CD14-positive monocyte (primary cell): ENCODE measurements around the gene PHOSPHO1. TPM values are rescaled to one million over a fixed set of nuclear protein-coding genes. Genes with fewer than 3 reads are reported as not detected.

ENCODE experiments used
- DNase-seq, 3 donors: peaks; one replicate each; pipeline ENCODE4 v3.0.0-alpha.2; 2011 to 2022
- H2AFZ ChIP-seq: 2 replicates; pipeline ENCODE4 v1.6.0; 2012; ENCODE audit warnings: mild to moderate bottlenecking, low read depth, low read length, inconsistent platforms; ENCODE audit not compliant: insufficient read depth, poor library complexity, severe bottlenecking
- H3K27ac ChIP-seq, 2 donors: 1 replicate in 1 of 2; 2 replicates in 1 of 2; pipeline ENCODE4 v1.5.1; 2012 to 2013; ENCODE audit warnings: low read length in 2 of 2, control low read depth in 1 of 2, inconsistent platforms in 1 of 2, low read depth in 1 of 2, mild to moderate bottlenecking in 1 of 2
- H3K27me3 ChIP-seq, 2 donors: one replicate each; pipeline versions ENCODE4 v1.6.0 to v1.6.1; 2011 to 2013; ENCODE audit warnings: low read length in 2 of 2; ENCODE audit not compliant: control insufficient read depth in 2 of 2, insufficient read depth in 2 of 2
- H3K36me3 ChIP-seq, 2 donors: replicated peaks in 1 of 2; 1 replicate in 1 of 2; 2 replicates in 1 of 2; pipeline versions ENCODE4 v1.5.1 to v1.6.1; 2012 to 2013; ENCODE audit warnings: low read length in 2 of 2, control low read depth in 1 of 2, inconsistent platforms in 1 of 2, mild to moderate bottlenecking in 1 of 2; ENCODE audit not compliant: insufficient read depth in 2 of 2, control insufficient read depth in 1 of 2
- H3K4me1 ChIP-seq, 2 donors: 1 replicate in 1 of 2; 2 replicates in 1 of 2; pipeline versions ENCODE4 v1.5.1 to v1.6.1; 2012 to 2013; ENCODE audit warnings: low read length in 2 of 2, control low read depth in 1 of 2, inconsistent platforms in 1 of 2, mild to moderate bottlenecking in 1 of 2, moderate library complexity in 1 of 2; ENCODE audit not compliant: insufficient read depth in 2 of 2, control insufficient read depth in 1 of 2
- H3K4me2 ChIP-seq: replicated peaks from 2 replicates; pipeline ENCODE3; 2012; ENCODE audit warnings: low read length, moderate library complexity, mild to moderate bottlenecking; ENCODE audit not compliant: poor library complexity, severe bottlenecking; ENCODE audit errors: extremely low read depth
- H3K4me3 ChIP-seq, 3 experiments: fragments of 200-600 bp in 1 of 3; sonication (generic) in 1 of 3; replicated peaks in 1 of 3; 1 replicate in 2 of 3; 2 replicates in 1 of 3; pipeline ENCODE4 v1.5.1; 2011 to 2013; ENCODE audit warnings: low read length in 3 of 3, mild to moderate bottlenecking in 3 of 3, control low read depth in 2 of 3, low read depth in 2 of 3, inconsistent platforms in 1 of 3, moderate library complexity in 1 of 3
- H3K79me2 ChIP-seq: 2 replicates; pipeline ENCODE4 v1.6.0; 2012; ENCODE audit warnings: mild to moderate bottlenecking, control low read depth, inconsistent platforms, low read length, moderate library complexity; ENCODE audit not compliant: insufficient read depth
- H3K9ac ChIP-seq: 2 replicates; pipeline ENCODE4 v1.6.0; 2017; ENCODE audit warnings: low read length, mild to moderate bottlenecking; ENCODE audit not compliant: insufficient read depth, poor library complexity, severe bottlenecking
- H3K9me3 ChIP-seq, 2 donors: replicated peaks in 1 of 2; 1 replicate in 1 of 2; 2 replicates in 1 of 2; pipeline versions ENCODE4 v1.5.1 to v1.6.1; 2012 to 2013; ENCODE audit warnings: low read length in 2 of 2, control low read depth in 1 of 2; ENCODE audit not compliant: control insufficient read depth in 1 of 2, insufficient read depth in 1 of 2
- H4K20me1 ChIP-seq: 2 replicates; pipeline ENCODE4 v1.6.0; 2012; ENCODE audit warnings: mild to moderate bottlenecking, low read length, control low read depth, moderate library complexity; ENCODE audit not compliant: insufficient read depth
- H3K27ac Mint-ChIP-seq, 7 donors: one replicate each; pipeline ENCODE4 v1.8.0; 2020; ENCODE audit warnings: mild to moderate bottlenecking in 7 of 7, mixed read lengths in 7 of 7, moderate library complexity in 6 of 7, inconsistent platforms in 2 of 7
- H3K27me3 Mint-ChIP-seq, 3 donors: one replicate each; pipeline ENCODE4 v1.8.0; 2021 to 2022; ENCODE audit warnings: low read depth in 3 of 3, mild to moderate bottlenecking in 3 of 3, mixed read lengths in 3 of 3, moderate library complexity in 3 of 3, inconsistent platforms in 1 of 3
- H3K36me3 Mint-ChIP-seq, 2 donors: one replicate each; pipeline ENCODE4 v1.8.0; 2020; ENCODE audit warnings: mixed read lengths in 2 of 2, inconsistent platforms in 1 of 2, mild to moderate bottlenecking in 1 of 2
- H3K4me1 Mint-ChIP-seq: one replicate; pipeline ENCODE4 v1.8.0; 2020; ENCODE audit warnings: mild to moderate bottlenecking, mixed read lengths
- H3K4me3 Mint-ChIP-seq, 2 donors: one replicate each; pipeline ENCODE4 v1.8.0; 2020; ENCODE audit warnings: mild to moderate bottlenecking in 2 of 2, mixed read lengths in 2 of 2, moderate library complexity in 1 of 2
- H3K9me3 Mint-ChIP-seq, 7 donors: one replicate each; pipeline ENCODE4 v1.8.0; 2020 to 2022; ENCODE audit warnings: mixed read lengths in 7 of 7, mild to moderate bottlenecking in 6 of 7, moderate library complexity in 6 of 7, inconsistent platforms in 2 of 7
- WGBS: methylation state at CpG from one replicate; pipeline ENCODE4 v1.1.5; 2013; ENCODE audit warnings: missing lambda C conversion rate; ENCODE audit not compliant: insufficient coverage; 5-methylcytosine and 5-hydroxymethylcytosine counted together
- intact Hi-C, 2 donors: fragments of 100-400 bp; cut with micrococcal nuclease; formaldehyde crosslinking; loops; one replicate each; pipeline versions ENCODE4 v1.15.0 to v1.15.1; 2023
- polyA plus RNA-seq, 3 donors: library from polyadenylated mRNA; depleted of rRNA in 1 of 3; unstranded in 2 of 3; stranded (reverse) in 1 of 3; fragments of 300-500 nt in 2 of 3; fragments of >200 nt in 1 of 3; fragmentation: Illumina TruSeq in 2 of 3; gene quantifications; 1 replicate in 2 of 3; 2 replicates in 1 of 3; pipeline ENCODE4 v1.2.3, GENCODE V29; 2012 to 2021
- TF ChIP-seq, protein P1 (sequence below): fragments of 200-600 bp; IDR thresholded peaks from one replicate; pipeline ENCODE4 v1.8.0; 2022; ENCODE audit warnings: antibody characterized with exemption, mild to moderate bottlenecking

The PHOSPHO1 gene
- polyA plus RNA-seq, 3 donors: 0.51 to 1.4 (median 0.61) TPM

DNA sequence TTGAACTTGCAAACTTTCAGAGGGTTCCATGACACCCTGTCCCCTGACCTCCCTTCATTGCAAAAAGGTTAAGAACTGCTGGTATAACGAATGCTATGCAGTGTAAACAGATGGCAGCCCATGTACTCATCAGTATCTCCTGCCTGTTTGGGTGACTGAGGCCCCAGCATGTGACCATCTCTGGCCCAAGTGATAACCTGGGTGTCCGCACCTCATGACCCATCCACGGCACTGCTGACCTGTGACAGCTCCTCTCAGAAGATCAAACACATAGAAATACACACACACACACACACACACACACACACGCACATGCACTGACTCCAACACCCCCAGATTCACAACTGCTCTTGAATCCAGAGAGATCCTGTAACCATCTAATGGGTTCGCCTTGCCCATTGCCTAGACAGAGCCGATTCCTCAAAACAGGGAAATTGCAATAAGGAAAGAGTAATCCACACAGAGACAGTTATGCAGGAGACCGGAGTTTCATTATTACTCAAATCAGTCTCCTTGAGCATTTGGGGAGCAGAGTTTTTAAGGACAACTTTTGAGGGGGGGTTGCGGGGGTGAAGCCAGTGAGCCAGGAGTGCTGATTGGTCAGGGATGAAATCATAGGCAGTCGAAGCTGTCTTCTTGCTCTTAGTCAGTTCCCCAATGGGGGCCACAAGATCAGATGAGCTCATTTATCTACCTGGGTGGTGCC lies 11.3 kb upstream of the PHOSPHO1 start:
- H3K4me3 Mint-ChIP-seq: no peak overlapping the region
- no peak overlapping the region for H3K27ac ChIP-seq

DNA sequence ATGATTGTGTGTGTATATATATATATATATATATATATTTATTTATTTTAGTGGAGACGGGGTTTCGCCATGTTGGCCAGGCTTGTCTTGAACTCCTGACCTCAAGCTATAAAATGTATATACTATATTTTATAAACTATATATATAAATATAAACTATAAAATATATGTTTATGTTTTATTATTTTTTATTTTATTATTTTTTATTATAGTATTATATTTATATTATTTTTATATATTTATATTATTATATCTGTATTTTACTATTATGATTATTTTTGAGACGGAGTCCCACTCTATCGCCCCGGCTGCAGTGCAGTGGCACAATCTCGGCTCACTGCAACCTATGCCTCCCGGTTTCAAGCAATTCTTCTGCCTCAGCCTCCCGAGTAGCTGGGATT lies 10.5 kb upstream of the PHOSPHO1 start:
- H3K27ac Mint-ChIP-seq: no peak overlapping the region
- intact Hi-C loops: no loop called here
- no peak overlapping the region for H3K27ac ChIP-seq
- no peak overlapping the region for H3K9ac ChIP-seq
- no peak overlapping the region for H3K4me2 ChIP-seq
- no peaks in the 10 kb centered on the region for H3K36me3 Mint-ChIP-seq
- H3K79me2 ChIP-seq: no peaks in the 10 kb centered on the region
- H3K4me3 Mint-ChIP-seq: no peak overlapping the region
- H3K9me3 ChIP-seq: no peaks in the 10 kb centered on the region
- H3K36me3 ChIP-seq: no peaks in the 10 kb centered on the region
- peaks cover 6 to 12% of the 10 kb centered on the region in 2 donors for H3K4me1 ChIP-seq
- DNase-seq: no peak
- WGBS: no CpG with 5 or more reads among the region's 8 CpGs
- H2AFZ ChIP-seq: no peak overlapping the region
- H3K27me3 ChIP-seq: no peaks in the 10 kb centered on the region
- TF ChIP-seq, protein P1, sequence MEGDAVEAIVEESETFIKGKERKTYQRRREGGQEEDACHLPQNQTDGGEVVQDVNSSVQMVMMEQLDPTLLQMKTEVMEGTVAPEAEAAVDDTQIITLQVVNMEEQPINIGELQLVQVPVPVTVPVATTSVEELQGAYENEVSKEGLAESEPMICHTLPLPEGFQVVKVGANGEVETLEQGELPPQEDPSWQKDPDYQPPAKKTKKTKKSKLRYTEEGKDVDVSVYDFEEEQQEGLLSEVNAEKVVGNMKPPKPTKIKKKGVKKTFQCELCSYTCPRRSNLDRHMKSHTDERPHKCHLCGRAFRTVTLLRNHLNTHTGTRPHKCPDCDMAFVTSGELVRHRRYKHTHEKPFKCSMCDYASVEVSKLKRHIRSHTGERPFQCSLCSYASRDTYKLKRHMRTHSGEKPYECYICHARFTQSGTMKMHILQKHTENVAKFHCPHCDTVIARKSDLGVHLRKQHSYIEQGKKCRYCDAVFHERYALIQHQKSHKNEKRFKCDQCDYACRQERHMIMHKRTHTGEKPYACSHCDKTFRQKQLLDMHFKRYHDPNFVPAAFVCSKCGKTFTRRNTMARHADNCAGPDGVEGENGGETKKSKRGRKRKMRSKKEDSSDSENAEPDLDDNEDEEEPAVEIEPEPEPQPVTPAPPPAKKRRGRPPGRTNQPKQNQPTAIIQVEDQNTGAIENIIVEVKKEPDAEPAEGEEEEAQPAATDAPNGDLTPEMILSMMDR: no peak
- peaks cover 0 to 2% (median 0%) of the 10 kb centered on the region in 7 donors for H3K9me3 Mint-ChIP-seq
- H3K4me1 Mint-ChIP-seq: peaks cover 10% of the 10 kb centered on the region
- H3K27me3 Mint-ChIP-seq: peaks cover 2 to 10% (median 2%) of the 10 kb centered on the region in 3 donors
- no peak overlapping the region for H3K4me3 ChIP-seq
- H4K20me1 ChIP-seq: no peaks in the 10 kb centered on the region

More for the DNA sequence above, 11.3 kb upstream of the PHOSPHO1 start:
- peaks cover 0 to 2% (median 0%) of the 10 kb centered on the region in 7 donors for H3K9me3 Mint-ChIP-seq
- H3K4me3 ChIP-seq: no peak overlapping the region
- TF ChIP-seq, protein P1: no peak
- H3K27ac Mint-ChIP-seq: peak overlapping the region in 1 of 7 donors; percentile 19
- H2AFZ ChIP-seq: no peak overlapping the region
- H4K20me1 ChIP-seq: no peaks in the 10 kb centered on the region
- intact Hi-C loops: no loop called here
- H3K4me2 ChIP-seq: no peak overlapping the region
- H3K27me3 Mint-ChIP-seq: peaks cover 2 to 10% (median 3%) of the 10 kb centered on the region in 3 donors
- no peaks in the 10 kb centered on the region for H3K9me3 ChIP-seq
- peaks cover 6% of the 10 kb centered on the region for H3K4me1 Mint-ChIP-seq
- no peak overlapping the region for H3K9ac ChIP-seq
- H3K27me3 ChIP-seq: no peaks in the 10 kb centered on the region
- no peaks in the 10 kb centered on the region for H3K79me2 ChIP-seq
- WGBS: 80% methylated on average over 4 of the region's 9 CpGs
- no peaks in the 10 kb centered on the region for H3K36me3 Mint-ChIP-seq
- no peaks in the 10 kb centered on the region for H3K36me3 ChIP-seq
- no peak for DNase-seq
- peaks cover 2 to 7% of the 10 kb centered on the region in 2 donors for H3K4me1 ChIP-seq
